ENCODE data around the gene FADS6.

The FADS6 gene

DNA sequence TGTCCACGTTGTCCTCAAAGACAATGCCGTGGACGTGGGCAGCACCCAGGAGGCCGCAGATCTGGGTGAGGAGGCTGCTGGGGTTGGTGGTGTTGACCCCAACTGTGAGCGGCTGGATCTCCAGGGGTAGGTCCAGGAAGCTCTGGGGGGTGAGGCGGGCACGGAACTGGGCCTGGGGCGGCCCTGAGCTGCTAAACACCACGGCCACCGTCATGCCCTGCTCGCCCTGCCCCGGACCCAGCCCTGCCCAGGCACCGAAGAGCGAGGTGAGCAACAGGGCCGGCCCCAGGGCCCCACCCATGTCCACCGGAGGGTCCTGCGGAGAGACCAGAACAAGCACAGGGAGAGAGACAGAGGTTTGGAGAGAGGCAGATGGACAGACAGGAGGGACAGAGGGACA, 38.6 kb downstream of the FADS6 start:
- DNase-seq (ENCODE audit: low spot score): no peak
- in situ Hi-C loops (cut with MboI; ENCODE audit: low pct_unique_long_range_greater_than_20kb, low sequenced_read_pairs, unreplicated experiment): no loop called here
- TF ChIP-seq CTCF (IDR thresholded peaks at IDR 0.05; ENCODE audit: extremely low read depth, insufficient read depth, missing control alignments): no peak

GRCh38 chr17:74853669-74854068, 39.8 kb downstream of the FADS6 start:
- in situ Hi-C loops (cut with MboI; ENCODE audit: low pct_unique_long_range_greater_than_20kb, low sequenced_read_pairs, unreplicated experiment): no loop called here
- DNase-seq (ENCODE audit: low spot score): no peak
- no peak for TF ChIP-seq CTCF (IDR thresholded peaks at IDR 0.05; ENCODE audit: extremely low read depth, insufficient read depth, missing control alignments)

GRCh38 chr17:74853048-74853397, 40.4 kb downstream of the FADS6 start:
- TF ChIP-seq CTCF (IDR thresholded peaks at IDR 0.05; ENCODE audit: extremely low read depth, insufficient read depth, missing control alignments): no peak
- DNase-seq (ENCODE audit: low spot score): no peak
- in situ Hi-C loops (cut with MboI; ENCODE audit: low pct_unique_long_range_greater_than_20kb, low sequenced_read_pairs, unreplicated experiment): no loop called here

- in situ Hi-C loops (cut with MboI; ENCODE audit: low pct_unique_long_range_greater_than_20kb, low sequenced_read_pairs, unreplicated experiment): no loop called here
- TF ChIP-seq CTCF (IDR thresholded peaks at IDR 0.05; ENCODE audit: extremely low read depth, insufficient read depth, missing control alignments): no peak
- peak; percentile 91 for DNase-seq (ENCODE audit: low spot score)
These were observed 41.0 kb downstream of the FADS6 start for GRCh38 chr17:74852237-74853047.

DNA sequence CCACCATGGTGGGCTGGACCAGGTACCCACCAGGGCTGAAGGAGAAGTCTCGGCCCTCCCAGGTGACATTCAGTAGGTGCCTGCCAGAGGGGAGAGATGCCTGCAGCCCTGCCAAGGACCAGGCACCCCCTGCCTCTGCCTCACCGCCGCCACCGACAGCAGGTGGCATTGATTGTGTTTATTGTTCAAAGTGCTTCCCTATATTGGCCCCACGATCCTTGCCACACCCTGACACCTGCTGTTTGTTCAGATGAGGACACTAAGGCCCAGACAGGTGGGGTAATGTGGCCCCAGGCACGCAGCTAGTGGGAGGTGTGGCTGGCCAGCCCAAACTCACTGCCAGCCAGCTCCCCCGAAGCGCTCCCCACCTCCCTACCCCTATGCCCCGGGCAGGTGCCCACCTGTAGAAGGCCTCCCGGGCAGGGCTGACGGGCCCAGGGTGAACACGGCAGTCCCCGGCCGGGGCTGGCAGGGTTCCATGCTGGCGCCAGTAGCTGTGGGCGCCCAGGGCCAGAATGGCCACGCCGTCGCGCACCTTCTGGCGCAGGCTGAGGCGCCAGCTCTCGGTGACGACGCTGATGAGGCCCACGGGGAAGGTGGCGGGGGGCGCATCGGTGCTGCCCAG, 41.7 kb downstream of the FADS6 start:
- in situ Hi-C loops (cut with MboI; ENCODE audit: low pct_unique_long_range_greater_than_20kb, low sequenced_read_pairs, unreplicated experiment): no loop called here
- no peak for TF ChIP-seq CTCF (IDR thresholded peaks at IDR 0.05; ENCODE audit: extremely low read depth, insufficient read depth, missing control alignments)
- DNase-seq (ENCODE audit: low spot score): no peak

GRCh38 chr17:74850914-74851313, 42.5 kb downstream of the FADS6 start:
- no peak for TF ChIP-seq CTCF (IDR thresholded peaks at IDR 0.05; ENCODE audit: extremely low read depth, insufficient read depth, missing control alignments)
- DNase-seq (ENCODE audit: low spot score): no peak
- in situ Hi-C loops (cut with MboI; ENCODE audit: low pct_unique_long_range_greater_than_20kb, low sequenced_read_pairs, unreplicated experiment): no loop called here
